SK-N-SH treated with all-trans-retinoic acid at 6 μM for 48 hours (cell line): ENCODE measurements around the gene ZBTB16.

Experiments
- ATAC-seq: fragments of 200-7000 bp; cut with Tn5 transposase; 3 replicates; pipeline ENCODE4 v1.9.1; 2020; ENCODE audit warnings: mild to moderate bottlenecking, moderate library complexity
- BACH2 ChIP-seq: fragments of 250-450 bp; sonication (Bioruptor Pico); IDR thresholded peaks from 2 replicates; pipeline ENCODE4 v1.9.0; 2021; ENCODE audit warnings: mild to moderate bottlenecking, borderline replicate concordance
- CREB5 ChIP-seq: fragments of 250-450 bp; sonication (Bioruptor Pico); IDR thresholded peaks from 2 replicates; pipeline ENCODE4 v1.5.1; 2020; ENCODE audit warnings: low read depth, mild to moderate bottlenecking, moderate library complexity
- CSDC2 ChIP-seq: fragments of 250-450 bp; sonication (Bioruptor Pico); IDR thresholded peaks from 2 replicates; pipeline ENCODE4 v1.5.0; 2020; ENCODE audit warnings: mild to moderate bottlenecking, moderate library complexity
- CSRNP3 ChIP-seq: fragments of 250-450 bp; sonication (Bioruptor Pico); IDR thresholded peaks from 2 replicates; pipeline ENCODE4 v1.5.1; 2021; ENCODE audit warnings: mild to moderate bottlenecking, moderate library complexity
- ESRRG ChIP-seq: fragments of 250-450 bp; sonication (Bioruptor Pico); IDR thresholded peaks from 2 replicates; pipeline ENCODE4 v1.6.1; 2021; ENCODE audit warnings: mild to moderate bottlenecking
- GLIS3 ChIP-seq: fragments of 250-450 bp; sonication (Bioruptor Pico); IDR thresholded peaks from 2 replicates; pipeline ENCODE4 v1.5.0; 2020; ENCODE audit warnings: mild to moderate bottlenecking, moderate library complexity
- ISL1 ChIP-seq: fragments of 250-450 bp; sonication (Bioruptor Pico); IDR thresholded peaks from 2 replicates; pipeline ENCODE4 v2.1.2; 2022; ENCODE audit warnings: mild to moderate bottlenecking, moderate library complexity
- OSR1 ChIP-seq: fragments of 250-450 bp; sonication (Bioruptor Pico); IDR thresholded peaks from 2 replicates; pipeline ENCODE4 v1.8.0; 2022; ENCODE audit warnings: moderate library complexity, mild to moderate bottlenecking, inconsistent platforms
- PATZ1 ChIP-seq: fragments of 250-450 bp; sonication (Bioruptor Pico); IDR thresholded peaks from 2 replicates; pipeline ENCODE4 v1.8.0; 2020; ENCODE audit warnings: mild to moderate bottlenecking, moderate library complexity, borderline replicate concordance
- PPARA ChIP-seq: fragments of 250-450 bp; sonication (Bioruptor Pico); IDR thresholded peaks from 2 replicates; pipeline ENCODE4 v1.5.0; 2020; ENCODE audit warnings: mild to moderate bottlenecking, borderline replicate concordance
- RARB ChIP-seq: fragments of 250-450 bp; sonication (Bioruptor Pico); IDR thresholded peaks from 2 replicates; pipeline ENCODE4 v1.8.0; 2021; ENCODE audit warnings: mild to moderate bottlenecking, moderate library complexity
- SNAI2 ChIP-seq: fragments of 250-450 bp; sonication (Bioruptor Pico); IDR thresholded peaks from 2 replicates; pipeline ENCODE4 v1.5.0; 2020; ENCODE audit warnings: mild to moderate bottlenecking, moderate library complexity
- TCF4 ChIP-seq: fragments of 250-450 bp; sonication (Bioruptor Pico); IDR thresholded peaks from 2 replicates; pipeline ENCODE4 v1.8.0; 2021; ENCODE audit warnings: mild to moderate bottlenecking, moderate library complexity, borderline replicate concordance
- TOX ChIP-seq: fragments of 250-450 bp; sonication (Bioruptor Pico); IDR thresholded peaks from 2 replicates; pipeline ENCODE4 v1.8.0; 2021; ENCODE audit warnings: mild to moderate bottlenecking, moderate library complexity, borderline replicate concordance
- TSHZ2 ChIP-seq: fragments of 250-450 bp; sonication (Bioruptor Pico); IDR thresholded peaks from 2 replicates; pipeline ENCODE4 v1.5.0; 2020; ENCODE audit warnings: mild to moderate bottlenecking, moderate library complexity
- ZC3H10 ChIP-seq: fragments of 250-450 bp; sonication (Bioruptor Pico); IDR thresholded peaks from 2 replicates; pipeline ENCODE4 v1.5.1; 2021; ENCODE audit warnings: mild to moderate bottlenecking, moderate library complexity
- ZFP3 ChIP-seq: fragments of 250-450 bp; sonication (Bioruptor Pico); IDR thresholded peaks from 2 replicates; pipeline ENCODE4 v1.5.0; 2020; ENCODE audit warnings: mild to moderate bottlenecking, moderate library complexity
- ZFP30 ChIP-seq: fragments of 450-650 bp; formaldehyde crosslinking; IDR thresholded peaks from 2 replicates; pipeline ENCODE4 v1.5.0; 2022; ENCODE audit warnings: mild to moderate bottlenecking, moderate library complexity
- ZNF565 ChIP-seq: fragments of 450-650 bp; formaldehyde crosslinking; conservative IDR thresholded peaks from 2 replicates; pipeline ENCODE4 v1.5.0; 2020; ENCODE audit warnings: low read depth, mild to moderate bottlenecking, moderate library complexity
- ZNF70 ChIP-seq: fragments of 450-650 bp; formaldehyde crosslinking; IDR thresholded peaks from 2 replicates; pipeline ENCODE4 v1.5.0; 2020; ENCODE audit warnings: mild to moderate bottlenecking, moderate library complexity
- ZNF8 ChIP-seq: fragments of 450-650 bp; formaldehyde crosslinking; IDR thresholded peaks from 2 replicates; pipeline ENCODE4 v1.5.0; 2020; ENCODE audit warnings: mild to moderate bottlenecking, moderate library complexity

ZBTB16 gene

GRCh38 chr11:114233755-114234154 lies 174.2 kb downstream of the ZBTB16 start:
- TF ChIP-seq TOX (no peak), CREB5 (no peak), BACH2 (CRISPR knock-in tag) (no peak), ZFP3 (no peak), TSHZ2 (no peak), ZNF70 (CRISPR knock-in tag) (no peak), ZNF565 (CRISPR knock-in tag) (no peak), OSR1 (CRISPR knock-in tag) (no peak), ISL1 (no peak), GLIS3 (CRISPR knock-in tag) (no peak), ZFP30 (CRISPR knock-in tag) (no peak)
- no peak for ATAC-seq

GRCh38 chr11:114236829-114237228 lies 177.3 kb downstream of the ZBTB16 start:
- peak; percentile 24; the same call in 1 of the 3 replicates for ATAC-seq
- TF ChIP-seq OSR1 (CRISPR knock-in tag): no peak
- TF ChIP-seq ZFP3: no peak
- no peak for TF ChIP-seq ZNF8 (CRISPR knock-in tag)
- no peak for TF ChIP-seq TOX

- peak; percentile 47; the same call in 1 of the 2 replicates for TF ChIP-seq TCF4 (CRISPR knock-in tag)
- no peak for TF ChIP-seq PATZ1 (CRISPR knock-in tag)
- peak; percentile 33; the same call in 2 of the 3 replicates for ATAC-seq
These were observed 178.1 kb downstream of the ZBTB16 start for GRCh38 chr11:114237321-114238280.

GRCh38 chr11:114239753-114240161 lies 180.2 kb downstream of the ZBTB16 start:
- no peak for ATAC-seq
- no peak for TF ChIP-seq PATZ1 (CRISPR knock-in tag)
- no peak for TF ChIP-seq ZNF70 (CRISPR knock-in tag)
- TF ChIP-seq SNAI2 (CRISPR knock-in tag): no peak
- no peak for TF ChIP-seq TCF4 (CRISPR knock-in tag)
- TF ChIP-seq GLIS3 (CRISPR knock-in tag): no peak
- TF ChIP-seq ZFP3: no peak
- no peak for TF ChIP-seq TSHZ2
- no peak for TF ChIP-seq CSRNP3 (CRISPR knock-in tag)
- TF ChIP-seq OSR1 (CRISPR knock-in tag): no peak
- no peak for TF ChIP-seq RARB (CRISPR knock-in tag)
- no peak for TF ChIP-seq ESRRG (CRISPR knock-in tag)
- TF ChIP-seq TOX: no peak
- TF ChIP-seq ZNF565 (CRISPR knock-in tag): no peak
- TF ChIP-seq PPARA (CRISPR knock-in tag): no peak
- no peak for TF ChIP-seq ZC3H10
- no peak for TF ChIP-seq CSDC2 (CRISPR knock-in tag)
